GM18517 (cell line): Measurements from ENCODE around the gene LY6G5C.
"Not testable (repeated sequence)": the region's sequence is repeated elsewhere in the genome, so short reads cannot be mapped to it uniquely, and the experiment has no call there.

Experiments
- ATAC-seq: cut with Tn5 transposase; IDR thresholded peaks from one replicate; pipeline ENCODE4 v1.9.1; 2021; ENCODE audit warnings: mild to moderate bottlenecking, moderate library complexity; ENCODE audit not compliant: unreplicated experiment

The LY6G5C gene

DNA sequence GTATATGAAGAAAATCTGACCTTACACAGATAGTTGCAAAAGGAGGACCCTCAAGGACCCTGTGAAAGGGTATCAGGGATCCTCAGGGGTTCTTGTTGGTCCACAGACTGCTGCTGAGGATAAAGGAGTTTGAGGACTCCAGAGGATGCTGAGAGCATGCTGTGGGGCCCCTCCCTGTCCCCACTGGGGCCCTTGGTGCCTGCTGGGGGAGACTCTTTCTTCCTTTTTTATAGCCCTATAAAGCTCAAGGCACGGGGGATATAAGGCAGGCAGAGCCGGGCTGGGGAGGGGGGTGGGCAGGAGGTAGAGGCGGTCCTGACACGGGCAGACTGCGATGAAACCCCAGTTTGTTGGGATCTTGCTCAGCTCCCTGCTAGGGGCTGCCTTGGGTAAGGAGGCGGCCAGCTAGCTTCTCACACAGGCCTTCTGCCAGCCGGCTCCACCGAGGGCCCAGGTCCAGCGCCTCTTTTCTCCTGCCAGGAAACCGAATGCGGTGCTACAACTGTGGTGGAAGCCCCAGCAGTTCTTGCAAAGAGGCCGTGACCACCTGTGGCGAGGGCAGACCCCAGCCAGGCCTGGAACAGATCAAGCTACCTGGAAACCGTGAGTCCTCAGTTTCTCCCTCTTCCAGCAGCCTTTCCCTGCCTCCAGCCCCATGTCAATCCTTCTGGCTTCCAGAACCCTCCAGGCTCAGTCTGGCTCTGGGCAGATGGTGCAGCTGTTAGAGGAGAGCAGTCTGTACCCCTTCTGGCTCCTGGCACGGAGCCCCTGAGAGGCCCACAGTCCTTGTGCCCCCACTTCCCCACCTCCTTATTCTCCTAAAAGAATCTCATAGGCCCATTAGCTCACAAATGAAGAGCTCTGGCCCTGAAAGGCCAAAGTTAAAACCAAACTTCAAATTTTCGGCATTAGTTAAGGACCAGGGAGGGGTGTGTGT lies 34.4 kb upstream of the LY6G5C start, which contains the start of gene LY6G6D:
LY6G6D (plus strand) TSS at position 327 of the 937 bp plus-strand sequence; CDS start at position 335, 8 bp downstream.
- no peak for ATAC-seq

DNA sequence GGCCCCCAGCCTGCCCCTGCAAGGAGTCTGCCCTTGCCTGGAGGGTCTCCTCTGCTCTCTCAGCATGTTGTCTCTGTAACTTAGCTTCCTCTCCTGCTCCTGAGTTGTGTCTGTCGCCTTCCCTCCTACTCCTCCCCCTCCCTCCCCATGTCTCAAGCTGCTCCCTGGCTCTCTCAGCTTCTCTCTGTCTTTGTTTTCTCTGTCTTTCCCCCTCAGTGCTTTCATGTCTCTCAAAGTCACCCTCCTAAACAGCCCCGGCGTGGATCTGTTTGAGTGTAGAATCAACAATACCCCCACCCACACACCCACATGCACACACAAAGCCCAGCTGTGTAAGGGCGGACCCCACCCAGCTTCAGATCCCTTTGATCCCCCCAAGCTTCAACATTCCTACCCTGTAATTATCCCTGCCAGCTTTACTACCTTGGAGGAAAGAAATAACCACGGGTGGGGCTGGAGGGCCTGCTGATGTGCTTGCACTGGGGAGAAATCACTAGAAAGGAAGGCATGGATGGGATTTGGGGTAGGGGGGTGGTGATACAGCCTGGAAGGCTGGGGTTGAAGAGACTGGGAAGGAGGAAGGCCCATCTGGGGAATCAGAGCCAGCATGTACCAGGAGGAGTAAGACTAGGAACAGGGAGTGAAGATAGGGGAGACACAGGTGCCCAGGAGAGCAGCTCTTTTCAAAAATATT lies 33.3 kb upstream of the LY6G5C start:
- ATAC-seq, result no peak

DNA sequence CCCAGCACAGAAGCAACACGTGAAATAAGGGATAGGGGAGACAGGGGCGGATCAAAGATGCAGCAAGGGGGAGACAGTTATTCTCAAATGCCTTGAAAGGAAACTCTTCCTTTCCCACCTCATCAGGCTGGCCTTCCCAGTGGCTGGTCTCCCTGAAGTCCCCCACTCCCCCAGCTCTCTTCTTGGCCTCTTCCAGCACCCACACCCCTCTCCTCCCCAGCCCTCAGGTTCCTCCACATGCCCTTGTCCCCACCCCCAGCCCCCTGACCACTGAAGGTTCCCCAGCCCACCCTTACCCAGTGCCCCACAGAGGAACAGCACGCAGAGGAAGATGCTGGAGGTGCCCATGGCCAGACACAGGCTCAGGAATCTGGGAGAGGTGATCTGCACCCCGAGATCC lies 32.6 kb upstream of the LY6G5C start:
- no peak for ATAC-seq

DNA sequence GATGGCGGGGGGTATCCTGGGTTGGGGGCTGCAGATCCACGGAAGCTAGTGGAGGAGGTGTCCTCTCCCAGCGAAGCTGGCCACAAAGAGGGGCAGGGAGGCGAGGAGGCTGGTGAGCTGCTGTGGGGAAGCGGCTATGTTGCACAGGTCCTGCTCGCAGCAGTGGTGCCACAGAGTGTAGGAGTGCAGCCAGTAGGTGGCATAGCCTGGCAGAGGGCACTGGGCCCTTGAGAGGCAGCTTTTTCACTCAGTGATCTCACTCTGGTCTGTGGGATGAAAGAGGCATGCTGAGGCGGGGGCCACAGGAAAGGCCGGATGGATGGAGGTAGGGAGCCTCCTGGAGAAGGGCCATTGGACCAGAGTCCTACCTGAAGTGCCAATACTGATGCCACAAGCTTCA lies 31.4 kb upstream of the LY6G5C start:
- ATAC-seq, result no peak

DNA sequence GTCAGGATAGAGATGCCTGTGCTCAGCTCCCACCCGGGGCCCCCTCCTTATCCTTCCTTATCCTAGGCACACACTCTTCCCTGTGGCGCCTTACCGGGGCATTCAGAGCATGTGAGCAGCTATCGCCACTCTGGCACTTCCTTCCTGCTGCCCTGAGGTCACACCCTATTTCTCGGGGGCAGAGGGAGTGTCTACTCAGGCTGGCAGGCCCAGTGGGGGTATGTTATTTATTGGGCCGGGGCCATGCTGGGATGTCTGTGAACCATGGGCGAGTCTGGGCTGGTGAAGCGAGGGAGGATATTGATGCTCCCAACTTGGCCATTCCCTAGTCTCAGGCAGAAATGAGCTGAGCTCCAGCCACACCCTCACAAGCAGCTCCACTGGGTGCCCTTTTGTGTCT lies 30.4 kb upstream of the LY6G5C start:
- ATAC-seq, result no peak

DNA sequence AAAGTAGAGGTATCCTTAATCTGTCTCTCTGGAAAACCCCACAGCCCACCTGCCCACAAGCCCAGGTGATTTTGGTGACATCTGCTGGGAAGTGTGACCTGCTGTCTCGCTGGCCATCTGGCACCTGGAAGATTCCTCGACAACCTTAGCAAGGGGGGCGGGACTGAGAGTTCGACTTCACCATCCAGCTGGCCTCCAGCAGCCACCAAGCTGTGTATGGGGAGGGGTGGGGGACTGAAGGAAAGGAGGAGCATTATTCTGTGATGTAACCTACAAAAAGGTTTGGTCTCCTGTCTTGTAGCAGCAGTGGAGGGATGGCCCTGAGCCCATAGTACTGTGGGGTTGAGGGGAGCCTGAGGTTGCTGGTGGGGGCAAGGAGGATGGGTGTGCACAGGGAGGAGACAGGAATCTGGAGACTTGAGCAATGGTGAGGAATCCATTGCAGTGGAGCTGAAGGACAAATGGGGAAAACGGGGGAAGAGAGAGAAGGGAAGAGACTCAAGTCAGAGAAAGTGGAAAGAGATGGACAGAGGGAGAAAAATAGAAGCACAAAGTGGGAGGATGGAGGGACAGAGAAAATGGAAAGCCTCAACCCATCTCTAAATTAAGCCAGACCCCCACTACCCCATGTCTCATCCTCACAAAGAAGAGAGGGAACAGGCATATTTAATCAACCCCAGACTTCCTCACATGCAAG lies 29.8 kb upstream of the LY6G5C start:
- no peak for ATAC-seq

DNA sequence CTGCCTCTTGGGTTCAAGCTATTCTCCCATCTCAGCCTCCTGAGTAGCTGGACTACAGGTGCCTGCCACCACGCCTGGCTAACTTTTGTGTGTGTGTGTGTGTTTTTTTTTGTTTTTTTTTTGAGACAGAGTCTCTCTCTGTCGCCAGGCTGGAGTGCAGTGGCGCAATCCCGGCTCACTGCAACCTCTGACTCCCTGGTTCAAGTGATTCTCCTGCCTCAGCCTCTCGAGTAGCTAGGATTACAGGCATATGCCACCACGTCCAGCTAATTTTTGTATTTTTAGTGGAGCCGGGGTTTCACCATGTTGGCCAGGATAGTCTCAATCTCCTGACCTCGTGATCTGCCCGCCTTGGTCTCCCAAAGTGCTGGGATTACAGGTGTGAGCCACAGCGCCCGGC lies 28.3 kb upstream of the LY6G5C start:
- ATAC-seq, result not testable (repeated sequence)

DNA sequence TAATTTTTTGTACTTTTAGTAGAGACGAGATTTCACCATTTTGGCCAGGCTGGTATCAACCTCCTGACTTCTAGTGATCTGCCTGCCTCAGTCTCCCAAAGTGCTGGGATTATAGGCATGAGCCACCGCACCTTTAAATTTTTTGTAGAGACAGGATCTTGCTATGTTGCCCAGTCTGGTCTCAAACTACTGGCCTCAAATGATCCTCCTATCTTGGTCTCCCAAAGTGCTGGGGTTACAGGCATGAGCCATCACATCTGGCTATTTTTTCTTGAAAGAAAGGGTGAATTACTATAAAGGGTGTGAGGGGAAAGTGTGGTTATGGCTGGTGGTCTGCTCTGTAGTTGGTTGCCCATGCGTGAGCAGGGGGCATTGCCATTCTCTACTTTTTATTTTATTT lies 27.4 kb upstream of the LY6G5C start:
- no peak for ATAC-seq

DNA sequence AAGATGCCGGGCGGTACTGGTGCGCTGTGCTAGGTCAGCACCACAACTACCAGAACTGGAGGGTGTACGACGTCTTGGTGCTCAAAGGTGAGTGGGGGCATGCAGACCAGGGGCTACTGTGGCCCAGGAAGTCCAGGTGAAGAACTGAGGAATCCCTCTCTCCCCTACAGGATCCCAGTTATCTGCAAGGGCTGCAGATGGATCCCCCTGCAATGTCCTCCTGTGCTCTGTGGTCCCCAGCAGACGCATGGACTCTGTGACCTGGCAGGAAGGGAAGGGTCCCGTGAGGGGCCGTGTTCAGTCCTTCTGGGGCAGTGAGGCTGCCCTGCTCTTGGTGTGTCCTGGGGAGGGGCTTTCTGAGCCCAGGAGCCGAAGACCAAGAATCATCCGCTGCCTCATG lies 26.8 kb upstream of the LY6G5C start:
- no peak for ATAC-seq

DNA sequence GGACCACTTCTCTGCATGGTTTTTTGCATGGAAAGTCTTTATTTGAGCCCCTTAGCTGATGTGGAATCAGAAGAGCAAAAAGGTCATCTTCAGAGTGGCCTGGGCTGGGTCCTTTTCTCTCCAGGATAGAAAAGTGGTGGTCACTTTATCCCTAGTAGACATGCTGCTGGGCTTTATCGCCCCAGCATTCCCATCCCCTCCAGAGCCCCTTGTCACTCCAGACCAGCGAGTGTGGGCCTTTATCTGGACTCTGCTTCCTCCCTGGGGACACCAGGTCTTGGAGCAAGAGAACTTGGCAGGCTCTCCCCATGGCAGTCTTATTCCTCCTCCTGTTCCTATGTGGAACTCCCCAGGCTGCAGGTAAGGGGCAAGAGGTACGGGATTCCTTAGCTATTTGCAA lies 25.7 kb upstream of the LY6G5C start, which contains the start of gene LY6G6F:
LY6G6F (plus strand) TSS at position 268 of the 400 bp plus-strand sequence; CDS start at position 309, 41 bp downstream.
- ATAC-seq, result no peak

DNA sequence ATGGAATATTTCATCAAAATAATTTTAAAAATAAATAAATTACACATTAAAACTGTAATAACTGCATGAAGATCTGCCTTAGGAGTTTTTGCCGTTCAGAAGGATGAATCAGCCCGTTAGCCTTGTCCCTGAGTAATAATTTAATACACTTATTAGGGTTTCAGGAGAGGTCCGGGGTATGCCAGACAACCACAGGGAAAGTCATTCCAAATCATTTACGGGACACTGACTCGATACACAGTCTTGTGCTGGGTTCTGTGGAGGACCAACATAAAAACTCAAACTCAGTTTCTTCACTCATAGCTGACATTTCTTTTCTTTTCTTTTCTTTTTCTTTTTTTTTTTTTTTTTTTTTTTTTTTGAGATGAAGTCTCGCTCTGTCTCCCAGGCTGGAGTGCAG lies 25.1 kb upstream of the LY6G5C start:
- ATAC-seq, result no peak

DNA sequence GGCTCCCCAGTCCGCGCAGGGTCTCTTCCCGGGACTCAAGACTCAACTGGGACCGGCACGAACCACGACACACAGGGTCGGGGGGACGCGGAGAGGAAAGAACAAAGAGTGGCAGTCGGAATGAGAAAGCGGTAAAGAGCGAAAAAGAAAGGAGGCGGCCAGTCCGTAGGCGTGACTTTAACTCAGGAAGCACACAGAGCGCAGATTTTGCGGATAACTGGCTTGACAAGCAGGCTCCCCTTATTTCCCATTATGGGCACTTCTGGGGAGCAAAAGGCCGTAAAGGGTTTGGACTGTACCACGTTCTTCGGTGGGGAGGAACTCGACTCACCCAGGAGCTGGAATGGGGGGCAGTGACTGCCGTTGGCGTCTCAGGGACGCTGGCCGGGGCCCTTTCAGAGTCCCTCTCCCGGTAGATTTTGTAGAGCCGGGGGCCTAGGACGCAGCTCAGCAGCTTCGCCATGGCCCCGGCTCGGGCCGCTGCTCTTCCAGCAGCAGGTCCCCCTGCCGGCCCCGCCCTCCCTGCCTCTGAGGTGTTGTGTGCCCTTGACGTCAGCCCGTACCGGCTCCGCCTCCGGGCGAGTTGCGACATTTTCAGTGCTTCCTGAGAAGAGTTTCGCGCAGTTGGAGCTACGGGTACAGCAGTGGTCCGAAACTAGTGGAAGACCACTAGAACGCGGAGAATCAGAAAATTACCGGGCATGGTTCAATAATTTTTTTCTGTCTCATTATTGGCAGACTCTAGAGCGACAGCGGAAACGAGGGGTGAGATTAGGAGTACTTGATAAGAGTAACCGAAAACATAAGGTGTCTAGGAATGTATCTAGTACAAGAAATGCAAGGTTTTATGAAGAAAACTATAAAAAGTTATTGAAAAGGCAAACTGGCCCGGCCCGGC lies 22.2 kb upstream of the LY6G5C start, which contains the start of gene ABHD16A:
ABHD16A (minus strand) TSS at position 506 of the 898 bp plus-strand sequence; CDS start at position 463, 43 bp downstream.
- peak; percentile 81 for ATAC-seq

DNA sequence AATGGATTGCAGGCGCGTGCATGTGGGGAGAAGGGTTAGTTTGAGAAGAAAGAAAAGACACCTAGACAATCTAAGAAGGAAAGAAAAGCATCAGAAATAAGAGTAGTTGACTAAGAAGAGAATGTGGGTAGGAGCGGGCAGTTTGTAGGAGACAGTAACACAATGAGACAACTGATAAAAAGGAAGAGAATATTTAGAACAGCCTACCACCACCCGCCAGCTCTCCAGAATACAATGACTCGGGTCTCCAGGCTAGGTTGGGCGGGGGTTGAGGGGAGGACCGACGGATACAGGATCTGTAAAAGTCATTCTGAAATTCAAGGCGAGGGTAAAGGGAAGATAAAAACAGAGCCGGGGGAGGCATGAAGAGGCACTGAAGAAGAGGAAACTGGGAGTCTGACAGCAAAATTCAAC lies 21.5 kb upstream of the LY6G5C start:
- no peak for ATAC-seq

DNA sequence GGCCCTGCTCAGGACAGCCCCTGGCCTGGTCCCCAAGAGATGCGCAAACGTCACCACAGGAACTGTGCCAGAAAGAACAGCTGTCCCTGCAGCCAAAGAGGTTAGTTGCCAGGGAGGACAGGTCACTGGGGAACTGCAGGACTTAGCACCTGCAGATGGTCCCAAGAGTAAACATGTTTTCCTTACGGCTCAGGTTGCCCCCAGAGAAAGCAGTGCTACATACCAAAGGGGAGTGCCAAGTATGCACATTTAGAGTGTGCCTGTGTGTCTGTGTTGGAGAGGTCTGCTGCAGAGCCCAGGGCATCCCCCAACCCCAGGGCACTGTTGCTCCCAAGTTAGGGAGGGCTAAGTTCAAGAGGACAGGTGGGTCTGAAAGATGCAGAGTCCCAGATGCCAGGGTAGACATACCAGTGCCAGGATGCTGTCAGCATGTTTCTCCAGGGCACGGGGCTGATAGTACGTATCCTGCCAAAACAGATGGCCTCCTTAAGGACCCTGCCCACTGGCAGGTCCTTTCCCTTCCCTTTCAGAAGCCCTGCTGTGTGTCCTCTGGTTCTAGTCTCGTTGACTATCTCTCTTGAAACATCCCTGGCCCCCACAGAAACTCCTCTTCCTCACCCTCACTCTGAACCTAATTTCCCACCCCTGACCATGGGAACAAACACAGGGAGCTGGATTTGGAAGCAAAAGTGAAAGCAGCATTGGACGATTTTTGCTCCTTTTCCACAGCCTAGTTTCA lies 21.0 kb upstream of the LY6G5C start:
- ATAC-seq, result no peak

DNA sequence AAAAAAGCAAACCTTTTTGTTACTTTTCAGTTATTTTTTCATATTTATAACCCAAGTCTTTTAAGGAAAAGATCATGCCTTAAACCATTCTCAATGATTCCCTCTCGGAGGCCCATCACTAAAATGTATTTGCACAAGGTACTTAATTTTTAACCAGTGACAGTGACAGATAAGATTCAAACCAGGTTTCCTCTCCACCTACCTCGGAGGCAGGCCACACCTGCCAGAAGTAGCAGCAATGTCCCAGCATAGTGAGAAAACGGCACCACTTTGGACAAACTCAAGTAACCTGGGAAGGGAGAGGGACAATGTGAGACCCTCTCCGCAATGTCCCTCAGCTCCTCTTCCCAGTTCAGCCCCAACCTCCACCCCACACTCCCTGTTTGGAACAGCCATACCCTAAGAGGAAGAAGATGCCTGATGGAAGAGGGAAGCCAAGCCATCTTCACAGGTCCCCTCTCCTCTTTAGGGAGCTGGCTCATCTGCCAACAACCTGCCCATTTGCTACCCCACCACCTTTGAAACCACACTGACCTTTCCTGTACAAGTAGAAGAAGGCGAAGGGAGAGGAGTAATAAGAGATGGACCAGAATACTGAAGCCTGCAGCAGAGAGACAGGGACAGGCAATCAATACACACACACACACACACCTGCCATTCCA lies 20.0 kb upstream of the LY6G5C start:
- no peak for ATAC-seq

DNA sequence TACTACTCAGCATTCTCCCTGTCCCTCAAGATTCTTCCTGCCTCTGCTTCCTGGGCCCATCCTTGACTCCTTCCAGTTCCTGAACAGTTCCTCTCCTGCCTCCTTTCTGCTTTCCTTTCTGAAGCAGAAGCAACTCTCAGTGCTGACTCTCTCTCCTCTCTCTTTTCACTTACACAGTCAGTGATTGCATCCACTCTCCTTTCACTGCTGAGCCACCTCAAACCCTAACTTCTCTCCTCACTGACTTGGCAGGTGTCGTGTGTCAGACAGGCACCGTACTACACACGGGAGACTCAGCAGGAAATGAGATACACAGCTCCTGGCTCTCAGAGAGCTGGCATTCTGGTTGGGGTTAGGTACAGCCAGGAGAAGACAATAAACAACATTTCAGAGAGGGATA lies 16.7 kb upstream of the LY6G5C start:
- no peak for ATAC-seq

DNA sequence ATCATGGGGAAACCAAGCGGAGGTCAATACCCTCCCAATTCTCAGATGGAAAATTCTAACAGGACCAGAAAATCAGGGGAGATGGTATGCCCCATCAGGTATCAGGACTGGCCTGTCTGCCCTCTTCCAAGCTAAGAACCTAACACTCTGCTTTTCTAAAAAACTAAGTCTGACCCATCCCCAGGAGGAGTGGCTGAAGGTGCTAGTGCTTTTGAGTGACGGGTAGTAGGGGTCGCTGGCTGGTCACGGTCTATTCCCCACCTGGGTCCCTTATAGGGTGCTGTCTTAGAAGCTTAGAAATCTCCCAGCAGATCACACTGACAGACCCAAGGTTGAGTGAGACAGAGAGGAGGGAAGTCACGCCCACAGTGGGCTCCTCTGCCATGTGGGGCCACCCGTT lies 12.7 kb upstream of the LY6G5C start:
- no peak for ATAC-seq

DNA sequence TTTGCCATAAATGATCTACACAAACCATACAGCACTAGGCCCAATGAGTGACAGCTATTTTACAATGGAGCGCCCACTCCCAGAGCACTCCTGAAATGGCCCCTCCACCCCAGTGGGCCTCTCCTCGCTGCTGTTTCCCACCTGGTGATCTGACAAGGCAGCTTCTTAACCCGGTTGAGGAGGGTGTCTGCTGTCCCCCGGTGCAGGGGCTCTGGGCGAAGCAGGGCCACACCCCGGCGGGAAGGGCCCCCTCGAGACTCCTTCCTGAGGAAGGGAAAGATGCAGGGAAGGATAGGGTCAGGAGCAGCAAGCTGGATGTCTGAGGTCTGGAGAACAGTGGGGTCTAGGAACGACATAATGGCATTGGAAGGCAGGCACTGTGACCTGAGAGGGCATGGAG lies 12.0 kb upstream of the LY6G5C start:
- no peak for ATAC-seq

DNA sequence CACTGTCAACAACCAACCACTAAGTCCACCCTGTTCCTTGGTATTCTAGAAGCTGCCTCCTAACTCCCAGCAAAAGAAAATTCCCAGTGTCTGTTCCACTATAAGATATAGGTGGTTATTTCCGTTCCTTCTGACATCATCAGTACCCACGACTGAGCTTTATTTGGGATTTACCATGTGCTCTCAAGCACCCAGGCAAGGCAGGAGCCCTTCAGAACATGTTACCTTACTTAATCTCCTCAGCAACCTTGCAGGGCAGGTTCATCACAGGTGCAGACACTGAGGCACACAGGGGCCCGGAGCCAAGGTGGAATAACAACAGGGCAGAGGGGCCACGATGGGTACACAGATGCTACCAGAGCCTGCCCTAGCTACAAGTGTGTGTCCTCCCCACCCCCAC lies 11.5 kb upstream of the LY6G5C start:
- no peak for ATAC-seq
